GM11168 (cell line): ENCODE data around the gene POTEI.
"Not testable (repeated sequence)": the region's sequence is repeated elsewhere in the genome, so short reads cannot be mapped to it uniquely, and the experiment has no call there.

ENCODE experiments used
- in situ Hi-C: fragments of 300-500 bp; cut with MboI; formaldehyde crosslinking; loops from one replicate; pipeline ENCODE4 v1.12.0; 2022; ENCODE audit warnings: low sequenced_read_pairs; ENCODE audit not compliant: unreplicated experiment

POTEI gene

DNA sequence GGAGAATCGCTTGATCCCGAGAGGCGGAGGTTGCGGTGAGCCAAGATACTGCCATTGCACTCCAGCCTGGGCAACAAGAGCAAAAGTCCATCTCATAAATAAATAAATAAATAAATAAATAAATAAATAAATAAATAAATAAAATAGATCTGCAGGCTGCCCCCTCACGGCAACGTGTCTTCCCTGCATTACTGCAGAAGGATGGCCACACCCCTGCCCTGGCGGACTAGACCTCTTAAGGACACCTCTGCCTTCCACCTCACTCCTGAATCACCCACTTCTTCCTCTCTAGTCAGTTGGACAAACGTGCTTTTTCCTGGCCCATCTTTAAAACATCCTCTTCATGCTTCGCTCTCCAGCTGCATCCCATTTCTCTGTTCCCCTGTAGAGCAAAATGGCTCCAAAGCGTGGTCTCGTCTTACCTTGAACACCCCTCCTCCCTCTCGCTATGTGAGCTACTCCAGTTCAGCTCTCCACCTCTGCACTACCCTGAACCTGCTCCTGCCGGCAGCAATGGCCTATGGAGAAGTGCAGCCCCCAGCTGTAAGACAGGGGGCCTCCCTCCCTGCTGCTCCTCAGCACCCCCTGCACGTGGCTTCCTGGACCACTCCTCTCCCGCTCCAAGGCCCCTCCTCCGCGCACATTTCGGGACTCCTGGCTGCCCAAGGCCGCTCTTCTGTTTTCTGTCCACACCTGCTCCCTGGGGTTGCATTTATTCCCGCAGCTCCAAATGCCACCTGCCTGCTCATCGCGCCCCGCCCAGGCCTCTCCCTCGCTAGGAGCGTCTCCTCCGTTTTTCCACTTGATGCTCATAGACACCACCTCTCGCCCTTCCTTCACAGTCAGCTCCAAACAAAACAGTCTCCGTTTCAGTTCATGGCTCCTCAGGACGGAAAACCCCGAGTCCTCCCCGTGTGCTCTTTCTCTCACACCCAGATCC lies 1.9 kb upstream of the POTEI start:
- in situ Hi-C loops, result not testable (repeated sequence)

DNA sequence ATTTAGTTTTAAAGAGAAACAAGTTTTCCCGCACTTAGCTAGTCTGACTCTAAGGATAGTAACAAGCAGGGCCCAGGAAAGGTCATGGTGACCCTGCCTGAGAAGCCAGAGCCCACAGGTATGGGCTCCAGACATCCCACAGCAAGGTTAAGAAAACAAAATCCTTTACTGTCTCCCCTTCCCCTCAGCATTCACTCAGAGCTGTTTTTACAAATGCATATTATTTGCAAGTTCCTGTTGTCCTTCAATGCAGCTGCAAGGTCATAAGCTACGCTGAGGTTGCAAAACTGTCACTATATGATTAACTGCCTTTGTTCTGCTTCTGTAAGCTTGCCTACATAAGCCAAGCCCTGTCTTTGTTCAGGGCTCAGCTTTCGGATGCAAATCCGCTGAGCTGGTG lies 18.1 kb downstream of the POTEI start:
- in situ Hi-C loops, result not testable (repeated sequence)

DNA sequence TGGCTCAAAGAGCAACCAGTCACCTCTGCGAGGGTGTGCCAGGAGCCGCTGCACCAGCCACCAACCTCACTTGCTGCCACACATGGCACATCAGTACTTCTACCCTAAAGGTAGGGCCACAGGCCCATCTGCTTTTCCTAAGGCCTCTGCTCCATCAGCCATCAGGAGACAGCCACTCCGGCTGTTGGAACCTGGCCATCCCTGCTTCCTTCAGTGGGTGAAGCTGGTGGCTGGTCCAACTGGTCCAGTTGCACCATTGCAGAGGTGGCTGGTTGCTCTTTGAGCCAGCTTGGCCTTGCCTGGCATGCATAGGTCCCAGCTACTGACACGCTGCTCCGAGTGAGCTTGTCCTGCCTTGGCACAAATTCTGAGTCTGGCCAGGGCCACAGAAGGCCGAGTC lies 53.7 kb downstream of the POTEI start:
- in situ Hi-C loops, result not testable (repeated sequence)

DNA sequence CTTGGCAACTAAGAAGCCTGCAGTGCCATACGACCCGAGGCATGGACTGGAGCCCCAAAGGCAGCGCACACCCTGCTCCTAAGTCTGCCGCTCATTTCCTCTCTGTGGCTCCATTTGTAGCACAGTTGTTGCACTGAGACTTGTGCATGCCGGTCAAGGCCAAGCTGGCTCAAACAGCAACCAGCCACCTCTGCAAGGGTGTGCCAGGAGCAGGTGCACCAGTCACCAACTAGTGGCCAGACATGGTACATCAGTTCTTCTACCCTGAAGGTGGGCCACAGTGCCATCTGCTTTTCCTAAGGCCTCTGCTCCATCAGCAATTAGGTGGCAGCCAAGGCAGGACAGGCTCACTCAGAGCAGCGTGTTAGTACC lies 54.4 kb downstream of the POTEI start:
- in situ Hi-C loops, result not testable (repeated sequence)

DNA sequence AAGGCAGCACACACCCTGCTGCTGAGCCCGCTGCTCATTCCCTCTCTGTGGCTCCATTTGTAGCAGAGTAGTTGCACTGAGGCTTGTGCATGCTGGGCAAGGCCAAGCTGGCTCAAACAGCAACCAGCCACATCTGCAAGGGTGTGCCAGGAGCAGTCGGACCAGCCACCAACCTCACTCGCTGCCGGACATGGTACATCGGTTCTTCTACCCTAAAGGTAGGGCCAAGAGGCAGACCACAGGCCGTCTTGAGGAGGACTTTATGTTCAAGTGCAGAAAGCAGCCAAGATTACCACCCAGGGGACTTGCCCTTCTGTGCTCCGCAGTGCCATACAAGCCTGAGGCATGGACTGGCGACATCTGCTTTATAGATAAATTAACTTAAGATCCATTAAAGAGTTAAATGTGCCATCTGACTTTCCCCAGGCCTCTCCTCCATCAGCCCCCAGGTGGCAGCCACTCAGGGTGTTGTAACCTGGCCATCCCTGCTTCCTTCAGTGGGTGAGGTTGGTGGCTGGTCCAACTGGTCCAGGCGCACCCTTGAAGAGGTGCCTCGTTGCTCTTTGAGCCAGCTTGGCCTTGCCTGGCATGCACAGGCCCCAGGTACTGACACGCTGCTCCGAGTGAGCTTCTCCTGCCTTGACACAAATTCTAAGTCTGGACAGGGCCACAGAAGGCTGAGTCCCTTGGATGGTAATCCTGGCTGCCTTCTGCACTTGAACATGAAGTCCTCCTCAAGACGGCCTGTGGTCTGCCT lies 55.0 kb downstream of the POTEI start:
- in situ Hi-C loops, result not testable (repeated sequence)

DNA sequence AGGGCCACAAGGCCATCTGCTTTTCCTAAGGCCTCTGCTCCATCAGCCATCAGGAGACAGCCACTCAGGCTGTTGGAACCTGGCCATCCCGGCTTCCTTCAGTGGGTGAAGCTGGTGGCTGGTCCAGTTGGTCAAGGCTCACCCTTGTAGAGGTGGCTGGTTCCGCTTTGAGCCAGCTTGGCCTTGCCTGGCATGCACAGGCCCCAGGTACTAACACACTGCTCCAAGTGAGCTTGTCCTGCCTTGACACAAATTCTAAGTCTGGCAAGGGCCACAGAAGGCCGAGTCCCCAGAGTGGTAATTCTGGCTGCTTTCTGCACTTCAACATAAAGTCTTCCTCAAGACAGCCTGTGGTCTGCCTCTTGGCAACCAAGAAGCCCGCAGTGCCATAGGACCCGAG lies 56.2 kb downstream of the POTEI start:
- in situ Hi-C loops, result not testable (repeated sequence)

DNA sequence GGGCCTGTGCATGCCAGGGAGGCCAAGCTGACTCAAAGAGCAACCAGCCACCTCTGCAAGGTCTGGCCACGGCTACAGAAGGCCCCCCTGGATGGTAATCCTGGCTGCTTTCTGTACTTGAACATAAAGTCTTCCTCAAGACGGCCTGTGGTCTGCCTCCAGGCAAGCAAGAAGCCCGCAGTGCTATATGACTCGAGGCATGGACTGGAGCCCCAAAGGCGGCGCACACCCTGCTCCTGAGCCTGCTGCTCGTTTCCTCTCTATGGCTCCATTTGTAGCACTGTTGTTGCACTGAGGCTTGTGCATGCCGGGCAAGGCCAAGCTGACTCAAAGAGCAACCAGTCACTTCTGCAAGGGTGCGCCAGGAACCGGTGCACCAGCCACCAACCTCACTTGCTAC lies 57.3 kb downstream of the POTEI start:
- in situ Hi-C loops, result not testable (repeated sequence)

DNA sequence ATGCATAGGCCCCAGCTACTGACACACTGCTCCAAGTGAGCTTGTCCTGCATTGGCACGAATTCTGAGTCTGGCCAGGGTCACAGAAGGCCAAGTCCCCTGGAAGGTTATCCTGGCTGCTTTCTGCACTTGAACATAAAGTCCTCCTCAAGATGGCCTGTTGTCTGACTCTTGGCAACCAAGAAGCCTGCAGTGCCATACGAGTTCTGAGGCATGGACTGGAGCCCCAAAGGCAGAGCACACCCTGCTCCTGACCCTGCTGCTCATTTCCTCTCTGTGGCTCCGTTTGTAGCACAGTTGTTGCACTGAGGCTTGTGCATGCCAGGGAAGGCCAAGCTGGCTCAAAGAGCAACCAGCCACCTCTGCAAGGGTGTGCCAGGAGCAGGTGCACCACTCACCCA lies 57.9 kb downstream of the POTEI start:
- in situ Hi-C loops, result not testable (repeated sequence)

DNA sequence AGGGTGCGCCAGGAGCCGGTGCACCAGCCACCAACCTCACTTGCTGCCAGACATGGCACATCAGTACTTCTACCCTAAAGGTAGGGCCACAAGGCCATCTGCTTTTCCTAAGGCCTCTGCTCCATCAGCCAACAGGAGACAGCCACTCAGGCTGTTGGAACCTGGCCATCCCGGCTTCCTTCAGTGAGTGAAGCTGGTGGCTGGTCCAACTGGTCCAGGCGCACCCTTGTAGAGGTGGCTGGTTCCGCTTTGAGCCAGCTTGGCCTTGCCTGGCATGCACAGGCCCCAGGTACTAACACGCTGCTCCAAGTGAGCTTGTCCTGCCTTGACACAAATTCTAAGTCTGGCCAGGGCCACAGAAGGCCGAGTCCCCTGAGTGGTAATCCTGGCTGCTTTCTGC lies 58.8 kb downstream of the POTEI start:
- in situ Hi-C loops, result not testable (repeated sequence)

DNA sequence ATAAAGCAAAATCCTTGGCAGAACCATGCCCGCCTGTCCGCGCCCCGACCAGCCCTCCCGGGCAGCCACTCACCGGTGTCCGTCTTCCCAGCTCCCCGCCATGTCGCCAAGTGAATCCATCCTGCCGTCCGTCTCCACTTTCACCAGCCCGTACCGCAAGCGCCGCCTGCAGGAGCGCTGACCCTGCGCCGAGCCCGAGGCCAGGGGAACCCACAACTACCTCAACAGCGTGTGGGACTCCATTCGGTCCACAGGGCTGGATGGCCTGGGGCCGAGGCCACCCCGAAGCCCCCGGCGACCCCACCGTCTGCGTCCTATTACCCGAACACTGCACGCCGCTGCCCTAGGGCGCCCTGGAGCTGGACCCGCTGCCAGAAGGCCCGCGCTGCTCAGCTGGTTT lies 81.5 kb downstream of the POTEI start:
- in situ Hi-C loops, result not testable (repeated sequence)

DNA sequence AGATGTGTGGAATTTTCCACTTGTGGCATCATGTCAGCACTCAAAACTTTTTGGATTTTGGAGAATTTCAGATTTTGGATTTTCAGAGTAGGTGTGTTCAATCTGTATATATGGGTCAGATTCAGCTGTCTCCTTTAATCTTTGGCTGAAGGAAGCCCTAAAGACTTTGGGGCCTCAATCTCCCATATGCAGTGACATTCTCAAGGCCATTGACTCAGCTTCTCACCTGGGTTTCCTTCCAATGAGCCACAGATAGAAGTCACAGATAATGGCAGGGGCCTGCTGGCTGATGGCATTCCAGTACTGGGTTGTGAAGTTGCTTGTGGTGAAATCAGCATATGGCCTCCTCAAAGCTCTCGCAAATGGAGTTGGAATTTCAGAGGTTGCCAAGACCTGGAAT lies 90.3 kb downstream of the POTEI start:
- in situ Hi-C loops, result not testable (repeated sequence)

DNA sequence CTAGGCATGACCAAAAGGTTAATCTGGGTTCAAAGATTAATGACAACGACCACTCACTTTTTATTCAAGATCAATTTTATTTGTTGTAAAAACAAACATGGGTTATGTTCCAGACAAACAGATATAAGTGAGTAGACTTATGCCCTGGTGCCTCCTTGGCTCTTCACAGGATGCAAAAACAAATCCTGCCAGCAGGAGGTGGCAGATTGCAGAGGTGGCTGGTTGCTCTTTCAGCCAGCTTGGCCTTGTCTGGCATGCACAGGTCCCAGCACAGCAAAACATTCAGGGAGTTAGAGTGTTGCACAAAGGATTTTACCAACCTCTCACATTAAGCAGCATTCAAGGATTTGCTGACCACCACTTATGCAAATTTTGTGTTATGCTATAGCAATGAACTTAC lies 92.4 kb downstream of the POTEI start:
- in situ Hi-C loops, result not testable (repeated sequence)
